Measurements from ENCODE around the gene KIF23. TPM values are rescaled to one million over a fixed set of nuclear protein-coding genes. Genes with fewer than 3 reads are reported as not detected.

KIF23 gene
- total RNA-seq, 8 experiments from 2014 or later: 1.9 to 39.0 (median 2.8) TPM

GRCh38 chr15:69400850-69401249 lies 13.3 kb upstream of the KIF23 start:
- in situ Hi-C loops (cut with MboI; ENCODE audit: low pct_unique_long_range_greater_than_20kb in 2 of 9, low sequenced_read_pairs in 9 of 9, unreplicated experiment in 9 of 9): loop anchor here in 5 of 9 experiments (10.0 to 25.0 kb wide), 2 partner anchors 336 to 339 kb away; no protein-coding TSS in a partner anchor
- ATAC-seq (replicated peaks in 6 of 8): no peak
- Histone ChIP-seq H3K27ac (no peak overlapping the region), H3K4me1 (replicated peaks in 1 of 2) (peaks cover 0 to 3% of the 10 kb centered on the region in 2 donors), H3K4me3 (no peak overlapping the region)
- WGBS, 10 experiments: 83 to 100% (median 86%) methylated on average over 1 to 4 of the region's 6 CpGs; no CpG with 5 or more reads in 6 of the 10 experiments

- H3K4me3 ChIP-seq: no peak overlapping the region
- 60 to 100% (median 78%) methylated on average over 1 to 2 of the region's 2 CpGs; no CpG with 5 or more reads in 6 of the 10 experiments for WGBS, 10 experiments
- in situ Hi-C loops (cut with MboI; ENCODE audit: low pct_unique_long_range_greater_than_20kb in 2 of 9, low sequenced_read_pairs in 9 of 9, unreplicated experiment in 9 of 9): loop anchor here in 5 of 9 experiments (10.0 to 25.0 kb wide), 2 partner anchors 338 to 341 kb away; no protein-coding TSS in a partner anchor
- H3K4me1 ChIP-seq (replicated peaks in 1 of 2): peaks cover 0 to 3% of the 10 kb centered on the region in 2 donors
- ATAC-seq (replicated peaks in 6 of 8): peak in 2 of 8 experiments; percentile 26 to 40
- H3K27ac ChIP-seq: no peak overlapping the region
Measured at GRCh38 chr15:69402816-69403215, 11.3 kb upstream of the KIF23 start.

GRCh38 chr15:69403594-69403993 lies 10.6 kb upstream of the KIF23 start:
- Histone ChIP-seq H3K27ac (no peak overlapping the region), H3K4me3 (no peak overlapping the region), H3K4me1 (replicated peaks in 1 of 2) (peaks cover 0 to 3% of the 10 kb centered on the region in 2 donors)
- WGBS, 10 experiments: 0 to 96% (median 82%) methylated on average over 1 to 4 of the region's 4 CpGs; no CpG with 5 or more reads in 1 of the 10 experiments
- peak in 7 of 8 experiments; percentile 35 to 97 (median 60) for ATAC-seq (replicated peaks in 6 of 8)
- in situ Hi-C loops (cut with MboI; ENCODE audit: low pct_unique_long_range_greater_than_20kb in 2 of 9, low sequenced_read_pairs in 9 of 9, unreplicated experiment in 9 of 9): loop anchor here in 5 of 9 experiments (10.0 to 25.0 kb wide), 2 partner anchors 339 to 341 kb away; no protein-coding TSS in a partner anchor

- H3K4me1 ChIP-seq (replicated peaks in 1 of 2): peaks cover 0 to 3% of the 10 kb centered on the region in 2 donors
- H3K4me3 ChIP-seq: no peak overlapping the region
- 0 to 67% (median 62%) methylated on average over 1 to 3 of the region's 3 CpGs; no CpG with 5 or more reads in 1 of the 10 experiments for WGBS, 10 experiments
- in situ Hi-C loops (cut with MboI; ENCODE audit: low pct_unique_long_range_greater_than_20kb in 2 of 9, low sequenced_read_pairs in 9 of 9, unreplicated experiment in 9 of 9): loop anchor here in 5 of 9 experiments (10.0 to 25.0 kb wide), 2 partner anchors 340 to 343 kb away; no protein-coding TSS in a partner anchor
- no peak overlapping the region for H3K27ac ChIP-seq
- no peak for ATAC-seq (replicated peaks in 6 of 8)
Measured at GRCh38 chr15:69405110-69405509, 9.0 kb upstream of the KIF23 start.

GRCh38 chr15:69407719-69408400 lies 6.3 kb upstream of the KIF23 start:
- ATAC-seq (replicated peaks in 6 of 8): no peak
- WGBS, 10 experiments: 82 to 100% (median 91%) methylated on average over 1 to 3 of the region's 3 CpGs

GRCh38 chr15:69408841-69409240 lies 5.3 kb upstream of the KIF23 start:
- Histone ChIP-seq H3K4me3 (no peak overlapping the region), H3K4me1 (replicated peaks in 1 of 2) (peaks cover 0 to 3% of the 10 kb centered on the region in 2 donors), H3K27ac (no peak overlapping the region)
- 42 to 90% (median 53%) methylated on average over 1 to 3 of the region's 3 CpGs; no CpG with 5 or more reads in 3 of the 10 experiments for WGBS, 10 experiments
- ATAC-seq (replicated peaks in 6 of 8): no peak
- in situ Hi-C loops (cut with MboI; ENCODE audit: low pct_unique_long_range_greater_than_20kb in 2 of 9, low sequenced_read_pairs in 9 of 9, unreplicated experiment in 9 of 9): loop anchor here in 5 of 9 experiments (10.0 to 25.0 kb wide), 2 partner anchors 344 to 347 kb away; no protein-coding TSS in a partner anchor

More at GRCh38 chr15:69407719-69408400, 6.3 kb upstream of the KIF23 start:
- Histone ChIP-seq H3K4me3 (no peak overlapping the region), H3K4me1 (replicated peaks in 1 of 2) (peaks cover 0 to 3% of the 10 kb centered on the region in 2 donors), H3K27ac (no peak overlapping the region)
- in situ Hi-C loops (cut with MboI; ENCODE audit: low pct_unique_long_range_greater_than_20kb in 2 of 9, low sequenced_read_pairs in 9 of 9, unreplicated experiment in 9 of 9): loop anchor here in 5 of 9 experiments (10.0 to 25.0 kb wide), 2 partner anchors 343 to 346 kb away; no protein-coding TSS in a partner anchor

GRCh38 chr15:69410248-69410874 lies 3.8 kb upstream of the KIF23 start:
- Histone ChIP-seq H3K4me1 (replicated peaks in 1 of 2) (peaks cover 0 to 3% of the 10 kb centered on the region in 2 donors), H3K27ac (no peak overlapping the region), H3K4me3 (no peak overlapping the region)
- WGBS, 10 experiments: 37 to 92% (median 56%) methylated on average over 2 to 6 of the region's 9 CpGs; no CpG with 5 or more reads in 3 of the 10 experiments
- in situ Hi-C loops (cut with MboI; ENCODE audit: low pct_unique_long_range_greater_than_20kb in 2 of 9, low sequenced_read_pairs in 9 of 9, unreplicated experiment in 9 of 9): loop anchor here in 1 of 9 experiments (25.0 kb wide), 1 partner anchor 348 kb away; no protein-coding TSS in a partner anchor
- peak in 1 of 8 experiments; percentile 31 for ATAC-seq (replicated peaks in 6 of 8)

- Histone ChIP-seq H3K4me3 (no peak overlapping the region), H3K4me1 (replicated peaks in 1 of 2) (peaks cover 0 to 5% of the 10 kb centered on the region in 2 donors), H3K27ac (no peak overlapping the region)
- no peak for ATAC-seq (replicated peaks in 6 of 8)
- in situ Hi-C loops (cut with MboI; ENCODE audit: low pct_unique_long_range_greater_than_20kb in 2 of 9, low sequenced_read_pairs in 9 of 9, unreplicated experiment in 9 of 9): loop anchor here in 1 of 9 experiments (25.0 kb wide), 1 partner anchor 350 kb away; no protein-coding TSS in a partner anchor
Measured at GRCh38 chr15:69412274-69412673, 1.9 kb upstream of the KIF23 start.

- peaks cover 0 to 5% of the 10 kb centered on the region in 2 donors for H3K4me1 ChIP-seq (replicated peaks in 1 of 2)
- ATAC-seq (replicated peaks in 6 of 8): no peak
- WGBS, 10 experiments: 80 to 100% (median 83%) methylated on average over 1 of the region's 1 CpG; no CpG with 5 or more reads in 3 of the 10 experiments
- in situ Hi-C loops (cut with MboI; ENCODE audit: low pct_unique_long_range_greater_than_20kb in 2 of 9, low sequenced_read_pairs in 9 of 9, unreplicated experiment in 9 of 9): loop anchor here in 1 of 9 experiments (25.0 kb wide), 1 partner anchor 350 kb away; no protein-coding TSS in a partner anchor
- no peak overlapping the region for H3K27ac ChIP-seq
- H3K4me3 ChIP-seq: no peak overlapping the region
Measured at GRCh38 chr15:69412701-69413100, 1.4 kb upstream of the KIF23 start.

- 0 to 2% (median 0%) methylated on average over 2 to 18 of the region's 29 CpGs; no CpG with 5 or more reads in 2 of the 10 experiments for WGBS, 10 experiments
- Histone ChIP-seq H3K4me3 (peak overlapping the region; percentile 53 to 83 (median 69)), H3K4me1 (replicated peaks in 1 of 2) (peaks cover 0 to 5% of the 10 kb centered on the region in 2 donors), H3K27ac (peak overlapping the region in 1 of 2 donors; percentile 58)
- peak in 7 of 8 experiments; percentile 34 to 65 (median 50) for ATAC-seq (replicated peaks in 6 of 8)
- in situ Hi-C loops (cut with MboI; ENCODE audit: low pct_unique_long_range_greater_than_20kb in 2 of 9, low sequenced_read_pairs in 9 of 9, unreplicated experiment in 9 of 9): loop anchor here in 1 of 9 experiments (25.0 kb wide), 1 partner anchor 352 kb away; no protein-coding TSS in a partner anchor
Measured at GRCh38 chr15:69414701-69415167, 585 bp downstream of the KIF23 start.

GRCh38 chr15:69415381-69415780 lies 1.2 kb downstream of the KIF23 start:
- H3K4me3 ChIP-seq: peak overlapping the region in 3 of 5 donors; percentile 56 to 70 (median 69)
- H3K4me1 ChIP-seq (replicated peaks in 1 of 2): peaks cover 0 to 5% of the 10 kb centered on the region in 2 donors
- WGBS, 10 experiments: 3 to 51% (median 26%) methylated on average over 2 to 3 of the region's 3 CpGs; no CpG with 5 or more reads in 1 of the 10 experiments
- in situ Hi-C loops (cut with MboI; ENCODE audit: low pct_unique_long_range_greater_than_20kb in 2 of 9, low sequenced_read_pairs in 9 of 9, unreplicated experiment in 9 of 9): loop anchor here in 1 of 9 experiments (25.0 kb wide), 1 partner anchor 353 kb away; no protein-coding TSS in a partner anchor
- H3K27ac ChIP-seq: no peak overlapping the region
- ATAC-seq (replicated peaks in 6 of 8): no peak

- no peak overlapping the region for H3K4me3 ChIP-seq
- ATAC-seq (replicated peaks in 6 of 8): no peak
- in situ Hi-C loops (cut with MboI; ENCODE audit: low pct_unique_long_range_greater_than_20kb in 2 of 9, low sequenced_read_pairs in 9 of 9, unreplicated experiment in 9 of 9): loop anchor here in 1 of 9 experiments (25.0 kb wide), 1 partner anchor 355 kb away; no protein-coding TSS in a partner anchor
- H3K27ac ChIP-seq: no peak overlapping the region
- peaks cover 0 to 5% of the 10 kb centered on the region in 2 donors for H3K4me1 ChIP-seq (replicated peaks in 1 of 2)
Measured at GRCh38 chr15:69417581-69417980, 3.4 kb downstream of the KIF23 start.

Data from motor neuron (in vitro differentiated cells).